ENCODE measurements around the gene APBA2.
"Not testable (repeated sequence)": the region's sequence is repeated elsewhere in the genome, so short reads cannot be mapped to it uniquely, and the experiment has no call there.

Gene APBA2

DNA sequence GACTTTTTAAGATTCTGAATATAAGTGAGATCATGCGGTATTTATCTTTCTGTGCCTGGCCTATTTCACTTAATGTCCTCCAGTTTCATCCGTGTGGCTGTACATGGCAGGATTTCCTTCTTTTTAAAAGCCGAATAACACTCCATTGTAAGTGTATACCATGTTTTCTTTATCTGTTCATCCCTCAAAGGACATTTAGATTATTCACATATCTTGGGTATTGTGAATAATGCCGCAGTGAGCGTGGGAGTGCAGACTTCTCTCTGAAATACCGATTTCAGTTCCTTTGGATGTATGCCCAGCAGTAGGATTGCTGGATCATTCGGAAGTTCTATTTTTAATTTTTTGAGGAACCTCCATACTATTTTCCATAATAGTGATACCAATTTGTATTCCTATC lies 136.1 kb downstream of the APBA2 start:
- Histone ChIP-seq H3K4me1 (ENCODE audit: control insufficient read depth, insufficient read depth, low read length) (no peaks in the 10 kb centered on the region), H3K4me3 (ENCODE audit: low read length) (no peak overlapping the region), H3K27me3 (ENCODE audit: control insufficient read depth, insufficient read depth, low read length) (no peaks in the 10 kb centered on the region), H3K36me3 (ENCODE audit: control insufficient read depth, insufficient read depth, low read length) (no peaks in the 10 kb centered on the region), H3K9me3 (ENCODE audit: control insufficient read depth, low read length) (no peaks in the 10 kb centered on the region), H3K9ac (ENCODE audit: low read length) (no peak overlapping the region)

- Histone ChIP-seq H3K27me3 (ENCODE audit: control insufficient read depth, insufficient read depth, low read length) (no peaks in the 10 kb centered on the region), H3K9me3 (ENCODE audit: control insufficient read depth, low read length) (no peaks in the 10 kb centered on the region), H3K9ac (ENCODE audit: low read length) (no peak overlapping the region), H3K4me1 (ENCODE audit: control insufficient read depth, insufficient read depth, low read length) (no peaks in the 10 kb centered on the region), H3K36me3 (ENCODE audit: control insufficient read depth, insufficient read depth, low read length) (no peaks in the 10 kb centered on the region), H3K4me3 (ENCODE audit: low read length) (no peak overlapping the region)
Observed at GRCh38 chr15:29024662-29025061, 138.9 kb downstream of the APBA2 start.

GRCh38 chr15:29025411-29025810 lies 139.6 kb downstream of the APBA2 start:
- H3K27me3 ChIP-seq (ENCODE audit: control insufficient read depth, insufficient read depth, low read length); H3K9ac ChIP-seq (ENCODE audit: low read length); H3K4me1 ChIP-seq (ENCODE audit: control insufficient read depth, insufficient read depth, low read length); H3K9me3 ChIP-seq (ENCODE audit: control insufficient read depth, low read length); H3K4me3 ChIP-seq (ENCODE audit: low read length); H3K36me3 ChIP-seq (ENCODE audit: control insufficient read depth, insufficient read depth, low read length): not testable (repeated sequence)

GRCh38 chr15:29028158-29028557 lies 142.4 kb downstream of the APBA2 start:
- not testable (repeated sequence) for H3K27me3 ChIP-seq (ENCODE audit: control insufficient read depth, insufficient read depth, low read length); H3K4me1 ChIP-seq (ENCODE audit: control insufficient read depth, insufficient read depth, low read length); H3K4me3 ChIP-seq (ENCODE audit: low read length); H3K36me3 ChIP-seq (ENCODE audit: control insufficient read depth, insufficient read depth, low read length); H3K9me3 ChIP-seq (ENCODE audit: control insufficient read depth, low read length); H3K9ac ChIP-seq (ENCODE audit: low read length)

- H3K4me1 ChIP-seq (ENCODE audit: control insufficient read depth, insufficient read depth, low read length): no peaks in the 10 kb centered on the region
- no peaks in the 10 kb centered on the region for H3K9me3 ChIP-seq (ENCODE audit: control insufficient read depth, low read length)
- H3K9ac ChIP-seq (ENCODE audit: low read length): no peak overlapping the region
- H3K4me3 ChIP-seq (ENCODE audit: low read length): no peak overlapping the region
- H3K36me3 ChIP-seq (ENCODE audit: control insufficient read depth, insufficient read depth, low read length): no peaks in the 10 kb centered on the region
- no peaks in the 10 kb centered on the region for H3K27me3 ChIP-seq (ENCODE audit: control insufficient read depth, insufficient read depth, low read length)
Observed at GRCh38 chr15:29029651-29030195, 143.9 kb downstream of the APBA2 start.

- no peak overlapping the region for H3K4me3 ChIP-seq (ENCODE audit: low read length)
- no peaks in the 10 kb centered on the region for H3K27me3 ChIP-seq (ENCODE audit: control insufficient read depth, insufficient read depth, low read length)
- no peaks in the 10 kb centered on the region for H3K36me3 ChIP-seq (ENCODE audit: control insufficient read depth, insufficient read depth, low read length)
- no peaks in the 10 kb centered on the region for H3K9me3 ChIP-seq (ENCODE audit: control insufficient read depth, low read length)
- H3K9ac ChIP-seq (ENCODE audit: low read length): no peak overlapping the region
- no peaks in the 10 kb centered on the region for H3K4me1 ChIP-seq (ENCODE audit: control insufficient read depth, insufficient read depth, low read length)
Observed at GRCh38 chr15:29031502-29032228, 145.9 kb downstream of the APBA2 start.

DNA sequence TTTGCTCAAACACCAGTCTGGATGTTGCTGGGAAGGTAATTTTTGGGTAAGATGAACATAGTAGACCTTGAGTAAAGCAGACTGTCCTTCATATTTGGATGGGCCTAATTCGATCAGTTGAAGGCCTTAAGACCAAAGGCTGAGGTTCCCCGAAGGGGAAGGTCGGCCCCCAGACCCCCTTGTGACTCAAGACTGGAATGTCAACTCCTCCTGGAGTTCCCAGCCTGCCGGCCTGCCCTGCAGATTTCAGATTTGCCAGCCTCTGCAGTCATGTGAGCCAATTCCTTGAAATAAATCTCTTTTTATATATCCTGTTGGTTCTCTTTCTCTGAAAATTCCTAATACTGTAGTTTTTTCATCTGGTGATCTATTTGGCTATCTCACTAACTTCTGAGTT lies 146.5 kb downstream of the APBA2 start:
- H3K27me3 ChIP-seq (ENCODE audit: control insufficient read depth, insufficient read depth, low read length): no peaks in the 10 kb centered on the region
- no peak overlapping the region for H3K4me3 ChIP-seq (ENCODE audit: low read length)
- H3K9me3 ChIP-seq (ENCODE audit: control insufficient read depth, low read length): no peaks in the 10 kb centered on the region
- no peaks in the 10 kb centered on the region for H3K4me1 ChIP-seq (ENCODE audit: control insufficient read depth, insufficient read depth, low read length)
- no peaks in the 10 kb centered on the region for H3K36me3 ChIP-seq (ENCODE audit: control insufficient read depth, insufficient read depth, low read length)
- H3K9ac ChIP-seq (ENCODE audit: low read length): no peak overlapping the region

GRCh38 chr15:29032751-29033150 lies 147.0 kb downstream of the APBA2 start:
- Histone ChIP-seq H3K4me3 (ENCODE audit: low read length) (no peak overlapping the region), H3K27me3 (ENCODE audit: control insufficient read depth, insufficient read depth, low read length) (no peaks in the 10 kb centered on the region), H3K4me1 (ENCODE audit: control insufficient read depth, insufficient read depth, low read length) (no peaks in the 10 kb centered on the region), H3K36me3 (ENCODE audit: control insufficient read depth, insufficient read depth, low read length) (no peaks in the 10 kb centered on the region), H3K9ac (ENCODE audit: low read length) (no peak overlapping the region), H3K9me3 (ENCODE audit: control insufficient read depth, low read length) (no peaks in the 10 kb centered on the region)

DNA sequence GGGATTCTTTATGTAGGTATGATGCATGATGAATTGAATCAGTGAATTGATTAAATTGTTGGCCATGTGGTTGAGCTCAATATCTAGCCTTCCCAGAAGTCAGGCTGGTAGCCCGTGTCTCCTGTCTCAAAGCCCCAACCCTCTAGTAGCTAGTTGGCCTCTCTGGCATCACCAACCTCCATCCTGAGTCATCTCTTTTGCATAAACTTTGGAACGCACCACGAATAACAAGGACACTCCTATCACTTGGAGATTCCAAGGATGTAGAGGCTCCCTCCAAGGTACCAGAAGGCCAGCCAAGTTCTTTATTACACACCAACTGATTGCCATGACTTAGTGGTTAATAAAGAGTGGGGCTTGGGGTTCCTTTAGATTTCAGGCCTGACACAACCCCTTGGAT lies 148.4 kb downstream of the APBA2 start:
- no peaks in the 10 kb centered on the region for H3K36me3 ChIP-seq (ENCODE audit: control insufficient read depth, insufficient read depth, low read length)
- H3K9ac ChIP-seq (ENCODE audit: low read length): no peak overlapping the region
- H3K4me3 ChIP-seq (ENCODE audit: low read length): no peak overlapping the region
- no peaks in the 10 kb centered on the region for H3K9me3 ChIP-seq (ENCODE audit: control insufficient read depth, low read length)
- H3K27me3 ChIP-seq (ENCODE audit: control insufficient read depth, insufficient read depth, low read length): no peaks in the 10 kb centered on the region
- no peaks in the 10 kb centered on the region for H3K4me1 ChIP-seq (ENCODE audit: control insufficient read depth, insufficient read depth, low read length)

DNA sequence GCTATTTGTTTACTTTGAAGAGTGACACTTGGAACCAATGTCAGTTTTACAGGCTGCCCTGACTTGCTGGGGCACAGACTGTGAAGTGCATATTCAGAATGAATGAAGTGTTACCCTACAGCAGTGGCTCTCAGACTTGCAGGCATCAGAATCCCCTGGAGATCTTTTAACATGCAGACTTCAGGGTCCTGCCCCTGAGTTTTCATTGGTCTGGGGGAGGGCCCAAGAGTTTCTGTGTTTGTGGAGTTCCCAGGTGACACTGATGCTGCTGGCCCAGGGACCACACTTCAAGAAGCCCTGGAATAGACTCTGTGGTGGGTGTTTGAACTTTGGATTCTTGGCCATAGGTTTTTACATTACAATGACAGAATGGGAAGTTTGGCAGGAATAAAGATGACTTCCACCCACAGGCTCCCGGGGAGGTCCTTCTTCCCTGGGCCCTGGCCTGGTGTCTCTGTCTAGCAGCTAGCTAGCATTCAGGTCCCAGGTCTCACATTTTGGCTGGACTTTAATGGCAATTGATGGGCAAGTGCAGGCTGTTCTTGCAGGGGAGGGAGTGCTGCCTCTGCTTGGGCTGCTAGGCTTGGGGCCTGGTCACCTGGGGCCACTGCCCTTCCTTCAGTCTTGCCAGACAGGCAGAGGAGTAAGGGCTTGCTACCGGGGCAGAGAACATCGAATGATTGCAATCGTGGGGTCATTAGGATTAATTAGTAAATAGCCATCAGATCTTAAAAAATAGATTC lies 149.0 kb downstream of the APBA2 start:
- no peaks in the 10 kb centered on the region for H3K36me3 ChIP-seq (ENCODE audit: control insufficient read depth, insufficient read depth, low read length)
- no peaks in the 10 kb centered on the region for H3K4me1 ChIP-seq (ENCODE audit: control insufficient read depth, insufficient read depth, low read length)
- no peak overlapping the region for H3K4me3 ChIP-seq (ENCODE audit: low read length)
- no peaks in the 10 kb centered on the region for H3K27me3 ChIP-seq (ENCODE audit: control insufficient read depth, insufficient read depth, low read length)
- H3K9ac ChIP-seq (ENCODE audit: low read length): no peak overlapping the region
- no peaks in the 10 kb centered on the region for H3K9me3 ChIP-seq (ENCODE audit: control insufficient read depth, low read length)

DNA sequence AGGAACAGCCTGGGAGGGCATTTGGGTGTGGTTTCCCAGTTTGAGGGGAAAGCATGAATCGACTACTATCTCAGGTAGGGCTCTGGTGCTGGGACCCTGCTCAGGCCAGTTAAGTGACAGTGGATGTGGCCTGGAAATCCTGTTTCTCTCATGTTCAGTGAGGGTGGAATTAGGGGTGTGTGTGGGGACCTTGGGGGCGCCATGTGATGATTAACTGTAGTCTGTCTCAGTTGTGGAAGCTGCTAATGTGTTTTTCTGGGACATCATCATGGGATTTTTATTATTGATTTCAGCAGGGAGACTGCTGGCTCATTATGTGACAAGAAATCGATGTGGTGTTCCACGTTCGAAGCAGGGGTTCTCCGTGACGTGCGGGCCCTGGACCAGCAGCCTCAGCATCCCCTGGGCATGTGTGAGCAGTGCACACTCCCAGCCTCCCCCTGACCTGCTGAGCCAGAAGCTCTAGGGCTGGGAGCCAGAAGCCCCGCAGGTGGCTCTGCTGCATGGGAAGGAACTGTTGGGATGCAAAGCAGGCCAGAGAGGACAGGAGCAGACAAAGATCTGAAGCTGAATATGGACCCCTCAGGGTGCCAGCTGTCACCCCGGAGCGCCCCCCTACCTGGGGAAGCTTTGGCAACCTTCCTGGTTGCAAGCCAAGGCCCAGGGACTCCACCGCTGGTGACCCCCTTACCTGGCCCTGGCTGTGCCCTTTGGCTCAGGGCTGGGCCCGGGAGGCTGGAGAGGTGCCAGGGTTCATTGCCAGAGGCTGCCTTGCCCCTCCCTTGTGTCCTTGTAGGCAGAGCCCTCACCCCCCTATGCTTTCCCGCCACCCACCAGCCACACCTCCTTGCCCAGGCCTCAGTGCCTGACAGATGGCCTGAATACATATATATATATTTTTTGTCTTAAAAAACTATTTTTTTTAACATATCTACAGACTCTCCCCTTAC lies 149.8 kb downstream of the APBA2 start:
- H3K4me1 ChIP-seq (ENCODE audit: control insufficient read depth, insufficient read depth, low read length): no peaks in the 10 kb centered on the region
- H3K27me3 ChIP-seq (ENCODE audit: control insufficient read depth, insufficient read depth, low read length): no peaks in the 10 kb centered on the region
- H3K9me3 ChIP-seq (ENCODE audit: control insufficient read depth, low read length): no peaks in the 10 kb centered on the region

More for the DNA sequence above, 149.8 kb downstream of the APBA2 start:
- Histone ChIP-seq H3K4me3 (ENCODE audit: low read length) (no peak overlapping the region), H3K9ac (ENCODE audit: low read length) (no peak overlapping the region), H3K36me3 (ENCODE audit: control insufficient read depth, insufficient read depth, low read length) (no peaks in the 10 kb centered on the region)
